Medulla oblongata (tissue), 1 donor: ENCODE measurements around the gene LRRC32.

ENCODE experiments used
- DNase-seq: peaks from one replicate; pipeline ENCODE4 v3.0.0-alpha.2; 2015; ENCODE audit errors: extremely low spot score

LRRC32 gene

GRCh38 chr11:76682106-76682505 is 11.6 kb upstream of the LRRC32 start:
- DNase-seq = no peak

GRCh38 chr11:76680518-76681425 is 10.2 kb upstream of the LRRC32 start:
- DNase-seq = peak; percentile 78

GRCh38 chr11:76678321-76678720 is 7.8 kb upstream of the LRRC32 start:
- DNase-seq = no peak

GRCh38 chr11:76677458-76677765 is 6.9 kb upstream of the LRRC32 start:
- DNase-seq = no peak

- no peak for DNase-seq
Measured at GRCh38 chr11:76676636-76677457, 6.3 kb upstream of the LRRC32 start.

- DNase-seq = no peak
Measured at GRCh38 chr11:76674517-76675400, 4.2 kb upstream of the LRRC32 start.

- no peak for DNase-seq
Measured at GRCh38 chr11:76673176-76674142, 2.9 kb upstream of the LRRC32 start.

- DNase-seq = no peak
Measured at GRCh38 chr11:76672431-76673175, 2.1 kb upstream of the LRRC32 start.

- DNase-seq = no peak
Measured at GRCh38 chr11:76671626-76672309, 1.2 kb upstream of the LRRC32 start.

GRCh38 chr11:76671237-76671592 is 668 bp upstream of the LRRC32 start:
- DNase-seq = no peak

- DNase-seq = no peak
Measured at GRCh38 chr11:76669901-76670484, 554 bp downstream of the LRRC32 start.

GRCh38 chr11:76668362-76669155 is 2.0 kb downstream of the LRRC32 start:
- no peak for DNase-seq

- DNase-seq = no peak
Measured at GRCh38 chr11:76667856-76668255, 2.7 kb downstream of the LRRC32 start.

GRCh38 chr11:76667271-76667818 is 3.2 kb downstream of the LRRC32 start:
- DNase-seq = no peak

GRCh38 chr11:76666830-76667229 is 3.7 kb downstream of the LRRC32 start:
- no peak for DNase-seq

- DNase-seq = no peak
Measured at GRCh38 chr11:76666408-76666807, 4.1 kb downstream of the LRRC32 start.

- DNase-seq = no peak
Measured at GRCh38 chr11:76665921-76666351, 4.6 kb downstream of the LRRC32 start.

GRCh38 chr11:76665172-76665571 is 5.4 kb downstream of the LRRC32 start:
- no peak for DNase-seq
